HG03469 (cell line): Measurements from ENCODE around the gene ARX.

ENCODE experiments used
- ATAC-seq: cut with Tn5 transposase; IDR thresholded peaks from one replicate; pipeline ENCODE4 v1.9.1; 2021; ENCODE audit warnings: mild to moderate bottlenecking, moderate library complexity, moderate number of reproducible peaks; ENCODE audit not compliant: unreplicated experiment

ARX gene

DNA sequence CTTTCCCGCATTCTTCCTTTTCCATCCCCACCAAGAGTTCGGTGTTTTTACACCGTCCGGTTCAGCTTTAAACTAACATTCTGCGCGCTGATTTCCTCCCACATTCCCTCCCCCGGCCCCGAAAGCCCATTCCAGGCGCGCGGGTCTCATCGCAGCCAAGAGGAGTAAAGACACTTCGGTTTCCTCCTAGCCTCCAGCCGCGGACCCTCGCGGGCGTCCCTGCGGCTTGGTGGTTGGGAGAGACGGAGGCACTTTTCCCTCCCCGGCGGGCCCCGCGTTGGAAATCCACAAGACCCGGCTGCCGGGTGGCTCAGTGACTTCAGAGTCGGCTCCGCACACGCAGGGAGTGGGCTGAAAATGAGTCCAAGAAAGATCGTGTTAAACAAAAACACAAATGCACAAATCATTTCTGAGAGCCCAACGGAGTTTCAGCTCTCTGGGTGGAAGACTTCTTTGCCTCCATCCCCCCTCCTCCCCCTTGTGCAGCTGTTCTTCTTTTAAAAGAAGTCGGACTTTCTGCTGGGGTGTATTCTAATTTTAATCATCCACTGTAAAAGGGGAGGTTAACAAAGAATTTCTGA lies 2.0 kb upstream of the ARX start:
- ATAC-seq = no peak

DNA sequence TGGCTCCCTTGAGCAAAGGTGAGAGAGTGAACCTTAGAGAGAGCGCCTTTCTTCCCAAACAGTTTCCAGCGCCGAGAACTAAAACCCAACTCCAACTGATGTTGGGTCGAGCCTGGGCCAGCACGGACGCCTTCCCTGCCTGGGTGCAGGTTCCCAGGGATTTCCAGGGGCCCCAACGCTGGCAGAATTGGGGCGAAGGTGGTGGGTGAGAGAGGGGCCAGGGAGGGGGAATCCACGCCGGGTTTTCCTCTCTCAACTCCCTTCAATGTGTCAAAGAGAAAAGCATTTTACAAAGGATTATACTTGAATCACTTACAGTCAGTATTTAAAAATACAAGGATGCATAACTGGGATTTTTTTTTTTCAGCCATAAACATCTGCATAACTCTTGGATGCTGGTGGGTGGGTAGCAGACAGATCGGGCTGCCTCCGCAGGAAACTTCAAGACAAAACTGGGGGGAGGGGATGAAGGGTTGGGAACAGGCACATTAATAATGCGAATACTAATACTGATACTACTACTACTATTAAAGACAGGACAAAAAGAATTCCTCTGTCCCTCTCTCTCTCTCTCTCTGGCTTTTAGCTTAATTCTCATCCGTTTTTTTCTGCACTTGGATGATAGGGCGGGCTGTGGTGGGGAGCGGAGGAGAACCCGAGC lies 1.3 kb upstream of the ARX start:
- ATAC-seq = no peak

DNA sequence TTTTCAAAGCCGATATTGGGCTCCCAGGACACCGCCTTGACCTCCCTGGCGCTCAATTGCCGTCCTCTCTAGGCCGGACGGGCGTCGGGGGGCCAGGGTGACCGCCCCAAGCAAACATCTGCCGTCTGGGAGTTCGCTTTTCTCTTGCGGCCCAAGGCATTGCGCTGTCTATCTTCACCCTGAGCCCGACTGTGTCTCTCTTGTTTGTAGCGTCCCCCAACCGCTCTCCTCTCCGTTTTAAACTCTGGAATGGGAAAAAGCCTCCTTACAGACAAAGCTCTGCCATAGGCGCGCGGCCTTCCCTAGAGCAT lies 551 bp upstream of the ARX start:
- ATAC-seq = no peak

DNA sequence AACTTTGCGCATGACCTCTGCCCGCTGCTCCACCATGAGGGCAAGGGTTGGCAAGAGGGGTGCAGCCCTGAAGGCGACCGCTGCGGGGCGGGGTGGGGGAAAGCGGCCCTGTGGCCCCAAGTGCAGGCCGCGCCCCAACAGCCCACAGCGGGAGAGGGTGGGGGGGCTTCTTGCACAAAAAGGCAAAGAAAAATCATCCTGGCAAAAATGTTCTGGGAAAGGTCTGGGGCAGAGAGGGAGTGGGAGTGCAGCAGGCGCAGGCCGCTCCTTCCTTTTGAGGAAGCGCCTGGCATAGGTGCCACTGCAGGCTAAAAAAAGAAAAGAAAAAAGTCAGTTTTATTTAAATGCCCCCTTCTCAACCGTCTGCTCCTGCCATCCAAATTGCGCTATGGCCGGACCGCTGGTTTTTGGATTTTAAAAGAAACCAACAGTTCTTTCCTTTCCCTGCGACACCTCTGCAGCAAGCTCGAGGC lies 1.4 kb downstream of the ARX start:
- ATAC-seq = no peak

- no peak for ATAC-seq
These were observed 2.0 kb downstream of the ARX start for GRCh38 chrX:25013632-25014365.

- no peak for ATAC-seq
These were observed 2.8 kb downstream of the ARX start for GRCh38 chrX:25012793-25013631.

DNA sequence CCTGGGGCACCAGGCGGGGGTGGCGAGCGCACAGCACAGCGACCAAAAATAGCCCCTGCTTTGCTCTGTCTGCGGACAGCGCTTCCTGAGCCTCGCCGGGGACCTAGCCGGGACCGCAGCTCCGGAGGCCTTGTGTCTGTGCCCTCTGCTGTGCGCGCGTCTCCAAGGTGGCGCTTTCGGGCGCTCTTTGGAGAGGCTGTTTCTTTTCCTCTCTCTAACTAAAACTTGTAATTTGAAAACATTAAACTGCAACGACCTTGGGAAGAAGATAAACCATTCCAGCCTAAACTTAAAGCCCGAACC lies 3.4 kb downstream of the ARX start:
- no peak for ATAC-seq

GRCh38 chrX:25011589-25012432 lies 4.0 kb downstream of the ARX start:
- ATAC-seq = no peak

DNA sequence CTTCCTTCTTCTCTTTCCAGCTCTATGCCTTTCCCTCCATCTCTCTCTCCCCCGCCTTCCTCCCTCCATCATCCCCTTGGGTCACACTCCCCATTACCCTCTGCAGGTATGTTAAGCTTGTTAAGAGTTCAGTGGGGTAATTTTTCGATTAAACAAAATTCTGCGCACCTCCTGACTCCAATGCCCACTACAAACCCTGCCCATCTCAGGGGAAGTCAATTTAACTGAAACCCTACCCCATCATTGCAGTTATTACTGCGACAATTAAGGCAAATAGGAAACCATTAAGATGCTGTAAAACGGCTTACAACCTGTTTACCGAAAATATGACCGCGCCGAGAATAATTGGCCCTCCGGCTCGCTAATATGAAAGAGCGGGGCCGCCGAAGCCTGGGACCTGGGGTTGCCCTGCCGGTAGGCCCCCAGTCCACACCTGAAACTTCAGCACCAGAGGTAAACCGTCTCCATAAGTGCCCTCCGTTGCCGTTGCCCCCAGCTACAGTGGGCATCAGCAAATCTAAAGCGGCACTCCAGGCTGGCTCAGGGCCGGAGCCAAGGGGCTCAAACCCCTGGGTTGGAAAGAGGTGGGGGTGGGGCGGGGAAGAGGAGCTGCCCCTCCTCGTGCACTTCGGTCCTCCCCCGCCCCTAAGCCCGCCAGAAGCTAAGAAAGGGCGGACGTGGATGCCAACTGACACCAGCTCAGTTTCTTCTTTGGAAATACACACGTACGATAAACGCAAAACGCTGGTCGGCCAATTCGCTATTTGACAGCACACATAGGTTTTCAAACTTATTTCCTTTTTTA lies 4.8 kb downstream of the ARX start:
- ATAC-seq = no peak

- no peak for ATAC-seq
These were observed 6.4 kb downstream of the ARX start for GRCh38 chrX:25009407-25009806.

DNA sequence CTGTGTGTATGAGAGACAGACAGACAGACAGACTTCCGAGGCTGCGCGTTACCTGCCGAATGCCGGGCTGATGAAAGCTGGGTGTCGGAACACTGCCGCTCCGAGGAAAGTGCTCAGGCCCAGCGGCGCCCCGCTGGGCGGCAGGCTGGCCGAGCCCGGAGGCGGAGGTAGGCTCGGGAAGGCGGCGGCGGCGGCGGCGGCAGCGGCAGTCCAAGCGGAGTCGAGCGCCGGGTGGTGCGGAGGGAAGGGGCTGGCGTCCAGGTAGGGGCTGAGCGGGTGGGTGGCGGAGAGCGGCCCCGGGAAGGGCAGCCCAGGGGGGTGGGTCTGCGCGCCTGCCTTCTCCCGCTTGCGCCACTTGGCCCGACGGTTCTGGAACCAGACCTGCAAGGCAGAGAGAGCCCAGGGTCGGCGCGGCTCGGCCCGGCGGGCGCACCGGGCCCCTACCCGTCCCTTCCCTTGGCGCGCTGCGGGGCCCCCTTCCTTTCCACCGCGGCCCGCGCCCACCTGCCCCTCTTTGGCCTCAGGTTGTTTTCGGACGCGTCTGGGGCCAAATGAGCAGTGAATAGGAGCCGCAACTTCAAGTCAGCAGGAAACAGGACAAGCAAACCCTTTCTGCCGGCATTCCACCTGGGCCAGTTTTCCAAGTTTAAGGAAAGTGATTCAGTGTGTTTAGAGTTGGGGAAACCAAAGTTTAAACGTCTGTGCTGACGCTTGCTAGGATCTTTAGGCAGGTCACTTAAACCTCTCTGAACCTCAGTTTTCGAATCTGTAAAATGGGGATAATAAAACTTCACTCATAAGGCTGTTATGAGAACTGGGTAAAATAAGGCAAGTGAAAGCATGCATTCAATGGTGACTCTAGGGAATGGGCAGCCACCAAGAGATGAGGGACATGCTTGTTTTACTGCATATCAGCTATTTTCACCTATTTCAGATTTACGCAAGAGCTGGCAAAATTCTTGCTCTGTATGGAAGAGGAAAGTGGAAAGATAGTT lies 8.4 kb downstream of the ARX start:
- no peak for ATAC-seq

GRCh38 chrX:25006586-25007058 lies 9.1 kb downstream of the ARX start:
- no peak for ATAC-seq

DNA sequence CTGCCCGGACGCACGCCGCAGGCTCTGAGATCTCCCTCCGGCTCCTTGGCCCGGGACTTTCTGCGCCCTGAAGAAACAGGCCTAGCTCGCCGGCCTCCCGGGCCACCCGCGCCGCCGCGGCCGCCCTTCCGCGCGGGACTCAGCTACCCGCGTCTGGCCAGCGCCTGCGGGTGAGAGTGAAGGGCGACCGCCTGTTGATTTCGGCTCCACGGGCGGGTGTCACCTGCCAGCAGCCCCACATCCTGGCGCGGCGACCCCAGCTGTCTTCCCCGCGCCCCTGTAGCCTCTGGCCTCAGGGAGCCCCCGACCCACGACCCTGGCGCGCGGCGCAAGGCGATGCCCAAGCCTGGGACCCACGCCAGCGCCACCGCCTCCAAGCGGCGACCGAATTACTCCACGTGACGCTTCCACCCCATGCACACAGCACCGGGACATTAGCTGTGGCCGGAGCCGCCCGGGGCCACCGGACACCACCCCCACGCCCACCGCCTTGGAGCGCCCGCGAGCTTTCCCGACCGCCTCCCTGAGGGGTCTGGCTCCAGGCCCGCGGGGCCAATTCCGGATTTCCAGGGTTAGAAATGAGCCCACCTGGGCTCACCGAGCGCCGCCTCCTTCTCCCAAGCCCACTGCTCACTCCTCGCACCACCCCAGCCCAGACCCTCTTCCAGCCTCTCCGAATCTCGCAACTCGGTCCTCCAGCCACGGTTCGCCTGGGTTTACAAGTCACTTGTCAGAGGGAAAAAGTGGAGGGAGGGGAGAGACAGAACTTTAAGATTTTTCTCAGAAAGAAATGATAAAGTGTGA lies 10.2 kb downstream of the ARX start:
- no peak for ATAC-seq

- no peak for ATAC-seq
These were observed 10.8 kb downstream of the ARX start for GRCh38 chrX:25005034-25005381.

- no peak for ATAC-seq
These were observed 11.2 kb downstream of the ARX start for GRCh38 chrX:25004485-25005032.

GRCh38 chrX:25004040-25004439 lies 11.7 kb downstream of the ARX start:
- no peak for ATAC-seq

DNA sequence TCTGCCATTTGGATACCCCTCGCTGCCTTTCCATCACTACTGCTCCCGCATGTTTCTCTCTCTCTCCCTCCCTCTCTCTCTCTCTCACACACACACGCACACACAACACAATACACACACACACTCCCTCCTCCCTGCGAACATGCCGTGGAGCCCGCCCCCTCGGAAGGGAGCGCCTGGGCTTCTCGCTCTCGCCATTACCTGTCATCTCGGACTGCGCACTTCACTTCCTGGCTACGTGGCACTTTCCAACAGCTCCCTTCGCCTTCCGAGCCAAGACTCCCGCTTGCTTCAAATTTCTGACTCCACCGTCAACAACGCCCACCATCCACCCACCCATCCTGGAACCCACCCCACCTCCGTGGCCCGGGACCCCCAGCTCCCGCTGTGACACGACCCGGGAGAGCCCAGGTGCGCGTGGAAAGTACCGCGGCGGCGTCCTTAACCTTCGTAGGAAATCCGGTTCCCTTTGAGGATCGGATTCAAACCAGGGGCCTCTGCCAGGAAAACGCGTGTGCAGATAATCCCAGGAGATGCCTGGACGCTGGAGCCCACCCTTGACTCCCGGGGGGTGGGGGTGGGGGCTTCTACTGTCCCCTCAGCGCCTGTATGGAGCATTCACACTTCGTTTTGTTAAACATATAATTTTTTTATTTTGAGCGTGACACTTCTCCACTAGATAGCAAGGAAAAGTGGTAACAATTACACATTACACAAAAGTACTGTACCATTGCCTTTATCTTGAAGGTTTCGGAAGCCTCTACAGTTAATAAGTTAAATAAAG lies 12.5 kb downstream of the ARX start:
- ATAC-seq = no peak
